Lung (tissue), 12 donors: ENCODE measurements around the gene ARG2. TPM values are rescaled to one million over a fixed set of nuclear protein-coding genes. Genes with fewer than 3 reads are reported as not detected.

ENCODE experiments used
- ATAC-seq: fragments of 200-7000 bp; cut with Tn5 transposase; one replicate; pipeline ENCODE4 v1.9.1; 2020; ENCODE audit warnings: moderate number of reproducible peaks; ENCODE audit not compliant: insufficient read depth, low FRiP score
- DNase-seq, 3 donors: peaks; one replicate each; pipeline ENCODE4 v3.0.0-alpha.2; 2013 to 2017
- H3K27ac ChIP-seq, 2 donors: one replicate each; pipeline ENCODE4 v1.5.1; 2013; ENCODE audit warnings: mild to moderate bottlenecking in 2 of 2, moderate library complexity in 2 of 2, control low read depth in 1 of 2, inconsistent platforms in 1 of 2, low read depth in 1 of 2, low read length in 1 of 2
- H3K27me3 ChIP-seq, 3 donors: one replicate each; pipeline ENCODE4 v1.5.1; 2013; ENCODE audit warnings: low read length in 2 of 3; ENCODE audit not compliant: control insufficient read depth in 3 of 3, insufficient read depth in 3 of 3
- H3K36me3 ChIP-seq, 4 donors: one replicate each; pipeline ENCODE4 v1.5.1; 2013; ENCODE audit warnings: low read length in 4 of 4, mild to moderate bottlenecking in 1 of 4, moderate library complexity in 1 of 4; ENCODE audit not compliant: control insufficient read depth in 4 of 4, insufficient read depth in 4 of 4
- H3K4me1 ChIP-seq, 5 donors: one replicate each; pipeline ENCODE4 v1.5.1; 2013; ENCODE audit warnings: low read length in 5 of 5, mild to moderate bottlenecking in 2 of 5, moderate library complexity in 1 of 5; ENCODE audit not compliant: control insufficient read depth in 5 of 5, insufficient read depth in 5 of 5
- H3K4me3 ChIP-seq: one replicate; pipeline ENCODE4 v1.5.1; 2013; ENCODE audit warnings: mild to moderate bottlenecking, control low read depth, moderate library complexity
- H3K9ac ChIP-seq, 2 donors: one replicate each; pipeline ENCODE4 v1.5.1; 2013; ENCODE audit warnings: low read length in 2 of 2, control low read depth in 1 of 2; ENCODE audit not compliant: insufficient read depth in 1 of 2
- H3K9me3 ChIP-seq, 4 donors: one replicate each; pipeline ENCODE4 v1.5.1; 2013; ENCODE audit warnings: low read length in 3 of 4, mild to moderate bottlenecking in 1 of 4, moderate library complexity in 1 of 4; ENCODE audit not compliant: control insufficient read depth in 4 of 4, insufficient read depth in 3 of 4
- CTCF ChIP-seq: IDR thresholded peaks from 2 replicates; pipeline ENCODE4 v1.5.1; 2012; ENCODE audit warnings: mild to moderate bottlenecking; ENCODE audit errors: control extremely low read depth, extremely low read depth
- WGBS, 2 donors: extraction: QIAGEN DNeasy Blood & Tissue Kit; methylation state at CpG; one replicate each; pipeline ENCODE4 v1.1.7; 2013; 5-methylcytosine and 5-hydroxymethylcytosine counted together
- polyA plus RNA-seq, 2 donors: library from polyadenylated mRNA; stranded (reverse); fragments of 200-250 nt; gene quantifications; one replicate each; pipeline ENCODE4 v1.2.1, GENCODE V29; 2013
- total RNA-seq, 2 donors: library from RNA; depleted of rRNA in 1 of 2; stranded (reverse); fragments of >200 nt in 1 of 2; gene quantifications; one replicate each; pipeline ENCODE4 v1.2.1, GENCODE V29; 2014 to 2021
- donor health status: control.
- donor health status: control.
- donor health status: Bipolar disorder and iron deficiency.
- donor health status: healthy.
- donor health status: DM: yes; HTN: yes; CAD: no.

The ARG2 gene
- total and polyA plus RNA-seq, 4 donors, result 1.1 to 5.9 (median 5.0) TPM

- H3K9me3 ChIP-seq, result no peaks in the 10 kb centered on the region
- 83 to 92% methylated on average over 5 of the region's 5 CpGs for WGBS, 2 donors
- ATAC-seq (no peak), DNase-seq (no peak)
- H3K9ac ChIP-seq, result no peak overlapping the region
- peaks cover 0 to 6% (median 0%) of the 10 kb centered on the region in 5 donors for H3K4me1 ChIP-seq
- peaks cover 4 to 26% (median 14%) of the 10 kb centered on the region in 4 donors for H3K36me3 ChIP-seq
- H3K27me3 ChIP-seq, result no peaks in the 10 kb centered on the region
- H3K4me3 ChIP-seq, result no peak overlapping the region
- no peak for TF ChIP-seq CTCF
- H3K27ac ChIP-seq, result peak overlapping the region in 1 of 2 donors; percentile 49
These were observed 25.7 kb downstream of the ARG2 start for GRCh38 chr14:67645414-67645813.

DNA sequence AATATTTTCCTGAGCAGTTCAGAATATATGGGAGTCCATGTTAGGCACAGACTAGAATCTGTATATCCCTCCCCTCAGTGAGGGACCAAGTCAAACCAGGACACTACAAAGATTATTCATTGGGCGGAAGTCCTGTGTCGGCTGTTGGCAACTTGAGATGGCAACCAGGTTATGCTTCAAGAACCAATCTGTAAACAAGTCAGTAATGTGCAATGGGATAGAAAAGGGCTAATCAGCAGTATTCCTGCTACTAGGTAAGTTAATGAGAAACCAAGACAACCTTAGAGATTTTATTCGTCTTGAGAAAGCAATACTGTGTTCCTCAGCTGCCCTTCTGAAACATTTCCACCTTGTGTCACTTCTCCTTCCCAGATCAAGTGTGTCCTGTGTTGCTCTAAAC lies 26.4 kb downstream of the ARG2 start:
- TF ChIP-seq CTCF, result no peak
- H3K27ac ChIP-seq, result no peak overlapping the region
- peaks cover 11 to 28% (median 19%) of the 10 kb centered on the region in 4 donors for H3K36me3 ChIP-seq
- no peaks in the 10 kb centered on the region for H3K9me3 ChIP-seq
- ATAC-seq, result no peak
- no peak overlapping the region for H3K9ac ChIP-seq
- H3K27me3 ChIP-seq, result no peaks in the 10 kb centered on the region
- DNase-seq, result no peak
- H3K4me3 ChIP-seq, result no peak overlapping the region
- 91 to 94% methylated on average over 3 of the region's 3 CpGs for WGBS, 2 donors
- peaks cover 0 to 6% (median 0%) of the 10 kb centered on the region in 5 donors for H3K4me1 ChIP-seq

DNA sequence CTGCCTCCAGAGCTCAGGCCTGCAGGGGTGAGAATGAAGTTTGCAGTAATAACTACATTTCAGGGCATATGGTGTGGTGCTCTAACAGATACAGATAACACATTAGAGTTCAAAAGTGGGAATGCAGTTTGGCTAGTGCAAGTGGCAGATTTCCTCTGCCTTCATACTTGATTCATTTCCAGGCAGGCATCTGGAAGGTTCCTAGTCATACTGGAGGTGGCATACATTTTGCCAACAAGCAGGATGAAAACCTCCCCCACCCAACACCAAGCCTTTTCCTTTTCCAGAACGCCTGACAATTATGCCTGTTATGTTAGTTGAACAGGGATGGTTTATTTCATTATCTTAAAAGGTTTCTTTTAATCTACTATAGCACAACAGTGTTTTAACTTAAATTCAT lies 30.4 kb downstream of the ARG2 start:
- Histone ChIP-seq H3K36me3 (peaks cover 19 to 47% (median 34%) of the 10 kb centered on the region in 4 donors), H3K4me1 (peaks cover 0 to 3% (median 0%) of the 10 kb centered on the region in 5 donors), H3K9ac (no peak overlapping the region), H3K9me3 (no peaks in the 10 kb centered on the region), H3K4me3 (no peak overlapping the region), H3K27ac (peak overlapping the region in 1 of 2 donors; percentile 0), H3K27me3 (no peaks in the 10 kb centered on the region)
- DNase-seq (no peak), ATAC-seq (no peak)
- 83 to 89% methylated on average over 1 of the region's 1 CpG for WGBS, 2 donors
- TF ChIP-seq CTCF, result no peak

GRCh38 chr14:67650694-67651093 lies 31.0 kb downstream of the ARG2 start:
- TF ChIP-seq CTCF, result no peak
- peaks cover 19 to 47% (median 36%) of the 10 kb centered on the region in 4 donors for H3K36me3 ChIP-seq
- H3K4me1 ChIP-seq, result peaks cover 0 to 3% (median 0%) of the 10 kb centered on the region in 5 donors
- WGBS, 2 donors, result 80 to 91% methylated on average over 2 of the region's 2 CpGs
- DNase-seq (no peak), ATAC-seq (no peak)
- no peak overlapping the region for H3K4me3 ChIP-seq
- no peaks in the 10 kb centered on the region for H3K9me3 ChIP-seq
- H3K27me3 ChIP-seq, result no peaks in the 10 kb centered on the region
- peak overlapping the region in 1 of 2 donors; percentile 0 for H3K27ac ChIP-seq
- H3K9ac ChIP-seq, result no peak overlapping the region
